HepG2 (cell line): Measurements from ENCODE around the gene TUBG2. TPM values are rescaled to one million over a fixed set of nuclear protein-coding genes. Genes with fewer than 3 reads are reported as not detected.
A peak's percentile ranks its signal among the peaks of the same experiment; 100 is the strongest.

Experiments used
- ARHGAP35 ChIP-seq: sonication (generic); formaldehyde crosslinking; IDR thresholded peaks from 2 replicates; pipeline ENCODE4 v1.9.0; 2022; ENCODE audit warnings: mild to moderate bottlenecking, inconsistent platforms, moderate library complexity, missing genetic modification reagents, borderline replicate concordance
- ETS1 ChIP-seq: sonication (generic); formaldehyde crosslinking; IDR thresholded peaks from 2 replicates; pipeline ENCODE4 v1.4.0; 2020; ENCODE audit warnings: missing genetic modification reagents
- FOSL2 ChIP-seq: sonication (generic); formaldehyde crosslinking; IDR thresholded peaks from 2 replicates; pipeline ENCODE4 v1.4.0; 2020; ENCODE audit warnings: missing genetic modification reagents
- FOXJ3 ChIP-seq: sonication (generic); formaldehyde crosslinking; IDR thresholded peaks from 2 replicates; pipeline ENCODE4 v1.4.0; 2020; ENCODE audit warnings: missing genetic modification reagents, mild to moderate bottlenecking, borderline replicate concordance
- GATA4 ChIP-seq: sonication (generic); IDR thresholded peaks from 2 replicates; pipeline ENCODE4 v1.6.1; 2016; ENCODE audit warnings: antibody characterized with exemption, low read depth, borderline replicate concordance
- GATAD1 ChIP-seq: IDR thresholded peaks from 2 replicates; pipeline ENCODE4 v1.6.1; 2016; ENCODE audit warnings: missing genetic modification reagents, missing compliant biosample characterization
- KDM5A ChIP-seq: fragments of 200-600 bp; sonication (generic); IDR thresholded peaks from 2 replicates; pipeline ENCODE4 v1.7.0; 2018; ENCODE audit warnings: antibody characterized with exemption, mild to moderate bottlenecking, low read length, borderline replicate concordance
- KLF12 ChIP-seq: sonication (generic); formaldehyde crosslinking; IDR thresholded peaks from 2 replicates; pipeline ENCODE4 v1.4.0; 2020; ENCODE audit warnings: missing genetic modification reagents, borderline replicate concordance
- KLF15 ChIP-seq: sonication (generic); formaldehyde crosslinking; IDR thresholded peaks from 2 replicates; pipeline ENCODE4 v1.8.1; 2023; ENCODE audit warnings: borderline replicate concordance, mild to moderate bottlenecking, inconsistent platforms, missing genetic modification reagents, mixed read lengths
- MZF1 ChIP-seq: sonication (generic); formaldehyde crosslinking; IDR thresholded peaks from 2 replicates; pipeline ENCODE4 v1.8.1; 2023; ENCODE audit warnings: mild to moderate bottlenecking, missing genetic modification reagents, borderline replicate concordance
- NR1H2 ChIP-seq: sonication (generic); formaldehyde crosslinking; IDR thresholded peaks from 2 replicates; pipeline ENCODE4 v1.8.1; 2022; ENCODE audit warnings: low read depth, missing genetic modification reagents, borderline replicate concordance
- NR2F1 ChIP-seq, 2 experiments: fragments of 450-650 bp in 1 of 2; formaldehyde crosslinking in 1 of 2; IDR thresholded peaks; 2 replicates each; pipeline versions ENCODE4 v1.5.0 to v1.6.1; 2016 to 2020; ENCODE audit warnings: mild to moderate bottlenecking in 1 of 2, missing compliant biosample characterization in 1 of 2, missing genetic modification reagents in 1 of 2, moderate library complexity in 1 of 2
- SIN3B ChIP-seq: fragments of 150-350 bp; IDR thresholded peaks from 2 replicates; pipeline ENCODE4 v1.6.1; 2014; ENCODE audit warnings: low read length
- STAG1 ChIP-seq: sonication (generic); formaldehyde crosslinking; IDR thresholded peaks from 2 replicates; pipeline ENCODE4 v1.4.0; 2020; ENCODE audit warnings: missing genetic modification reagents
- TEAD3 ChIP-seq: optimal IDR thresholded peaks from 2 replicates; pipeline ENCODE3; 2016; ENCODE audit warnings: borderline replicate concordance
- ZBTB43 ChIP-seq: sonication (generic); formaldehyde crosslinking; conservative IDR thresholded peaks from 2 replicates; pipeline ENCODE4 v1.4.0; 2020; ENCODE audit warnings: missing genetic modification reagents
- ZBTB7B ChIP-seq: sonication (generic); formaldehyde crosslinking; IDR thresholded peaks from 2 replicates; pipeline ENCODE4 v1.4.0; 2020; ENCODE audit warnings: missing genetic modification reagents
- ZFY ChIP-seq: sonication (generic); formaldehyde crosslinking; IDR thresholded peaks from 2 replicates; pipeline ENCODE4 v1.4.0; 2020; ENCODE audit warnings: missing genetic modification reagents
- ZNF724P ChIP-seq: sonication (generic); formaldehyde crosslinking; IDR thresholded peaks from 2 replicates; pipeline ENCODE4 v1.8.0; 2022; ENCODE audit warnings: missing genetic modification reagents, borderline replicate concordance
- polyA plus RNA-seq, 8 experiments: library from polyadenylated mRNA; depleted of rRNA in 3 of 8; stranded (reverse) in 7 of 8; unstranded in 1 of 8; fragments of >200 nt; fragmentation: Illumina TruSeq in 4 of 8; extraction: Trizol in 4 of 8; gene quantifications; 2 replicates each; pipeline versions ENCODE4 v1.2.1 to v1.2.3, GENCODE V29; 2011 to 2016; ENCODE audit warnings: low read depth in 4 of 8, missing spikeins in 1 of 8, mixed read lengths in 1 of 8; ENCODE audit not compliant: insufficient read depth in 1 of 8
- total RNA-seq, 5 experiments: library from RNA; depleted of rRNA; stranded (reverse); fragments of >200 nt; fragmentation: Illumina TruSeq; extraction: Trizol; gene quantifications; 2 replicates each; pipeline ENCODE4 v1.2.3, GENCODE V29; 2016; ENCODE audit warnings: low read depth in 1 of 5
- TF ChIP-seq, protein P1 (sequence below): sonication (generic); formaldehyde crosslinking; IDR thresholded peaks from 2 replicates; pipeline ENCODE4 v1.8.0; 2022; ENCODE audit warnings: missing genetic modification reagents, mild to moderate bottlenecking, inconsistent platforms, borderline replicate concordance
- TF ChIP-seq, protein P2 (sequence below): sonication (generic); formaldehyde crosslinking; conservative IDR thresholded peaks from 2 replicates; pipeline ENCODE4 v1.8.1; 2023; ENCODE audit warnings: missing genetic modification reagents
- TF ChIP-seq, protein P3 (sequence below): IDR thresholded peaks from 2 replicates; pipeline ENCODE4 v1.6.1; 2016; ENCODE audit warnings: missing genetic modification reagents, missing compliant biosample characterization
- TF ChIP-seq, protein P4 (sequence below): sonication (generic); formaldehyde crosslinking; IDR thresholded peaks from 2 replicates; pipeline ENCODE4 v1.4.0; 2020; ENCODE audit warnings: missing genetic modification reagents

The TUBG2 gene
- total and polyA plus RNA-seq, 2 of the 13 experiments (the other 11 are each of a cell fraction or from before 2014, with no cell fraction given): 16.0 to 42.3 TPM

- no peak for TF ChIP-seq KDM5A
- TF ChIP-seq ETS1: no peak
- TF ChIP-seq TEAD3: no peak
- TF ChIP-seq NR2F1 (CRISPR knock-in tag; IDR thresholded peaks at IDR 0.05): no peak
- no peak for TF ChIP-seq MZF1 (CRISPR knock-in tag)
- TF ChIP-seq ZFY (CRISPR knock-in tag): peak; percentile 30; the same call in 1 of the 2 replicates
- no peak; the same call in 1 of the 2 replicates for TF ChIP-seq FOSL2 (CRISPR knock-in tag)
- TF ChIP-seq, protein P1, sequence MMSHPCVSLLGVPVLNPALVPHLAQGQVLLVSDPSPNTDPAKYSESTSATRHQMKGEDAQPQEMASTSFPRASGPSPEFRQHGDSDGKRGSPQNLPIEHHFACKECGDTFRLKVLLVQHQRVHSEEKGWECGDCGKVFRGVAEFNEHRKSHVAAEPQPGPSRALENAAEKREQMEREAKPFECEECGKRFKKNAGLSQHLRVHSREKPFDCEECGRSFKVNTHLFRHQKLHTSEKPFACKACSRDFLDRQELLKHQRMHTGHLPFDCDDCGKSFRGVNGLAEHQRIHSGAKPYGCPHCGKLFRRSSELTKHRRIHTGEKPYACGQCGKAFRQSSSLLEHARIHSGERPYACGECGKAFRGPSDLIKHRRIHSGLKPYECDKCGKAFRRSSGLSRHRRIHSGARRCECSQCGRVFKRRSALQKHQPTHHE (CRISPR knock-in tag): no peak
- TF ChIP-seq, protein P2, sequence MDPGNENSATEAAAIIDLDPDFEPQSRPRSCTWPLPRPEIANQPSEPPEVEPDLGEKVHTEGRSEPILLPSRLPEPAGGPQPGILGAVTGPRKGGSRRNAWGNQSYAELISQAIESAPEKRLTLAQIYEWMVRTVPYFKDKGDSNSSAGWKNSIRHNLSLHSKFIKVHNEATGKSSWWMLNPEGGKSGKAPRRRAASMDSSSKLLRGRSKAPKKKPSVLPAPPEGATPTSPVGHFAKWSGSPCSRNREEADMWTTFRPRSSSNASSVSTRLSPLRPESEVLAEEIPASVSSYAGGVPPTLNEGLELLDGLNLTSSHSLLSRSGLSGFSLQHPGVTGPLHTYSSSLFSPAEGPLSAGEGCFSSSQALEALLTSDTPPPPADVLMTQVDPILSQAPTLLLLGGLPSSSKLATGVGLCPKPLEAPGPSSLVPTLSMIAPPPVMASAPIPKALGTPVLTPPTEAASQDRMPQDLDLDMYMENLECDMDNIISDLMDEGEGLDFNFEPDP (CRISPR knock-in tag): no peak
- TF ChIP-seq ZBTB43: no peak
- TF ChIP-seq NR1H2 (CRISPR knock-in tag): no peak
- TF ChIP-seq KLF12: no peak
- no peak for TF ChIP-seq STAG1 (CRISPR knock-in tag)
- TF ChIP-seq KLF15: no peak
- 0 out of 2 replicates have a peak, but pooled peaks have one; percentile 14 for TF ChIP-seq GATAD1 (CRISPR knock-in tag)
- TF ChIP-seq ZBTB7B (CRISPR knock-in tag): peak; percentile 81
- TF ChIP-seq, protein P3, sequence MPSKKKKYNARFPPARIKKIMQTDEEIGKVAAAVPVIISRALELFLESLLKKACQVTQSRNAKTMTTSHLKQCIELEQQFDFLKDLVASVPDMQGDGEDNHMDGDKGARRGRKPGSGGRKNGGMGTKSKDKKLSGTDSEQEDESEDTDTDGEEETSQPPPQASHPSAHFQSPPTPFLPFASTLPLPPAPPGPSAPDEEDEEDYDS (CRISPR knock-in tag): 0 out of 2 replicates have a peak, but pooled peaks have one; percentile 29
- no peak for TF ChIP-seq FOXJ3 (CRISPR knock-in tag)
- no peak for TF ChIP-seq ZNF724P (CRISPR knock-in tag)
- TF ChIP-seq GATA4: no peak
- peak; percentile 82; the same call in 1 of the 2 replicates for TF ChIP-seq ARHGAP35
- TF ChIP-seq, protein P4, sequence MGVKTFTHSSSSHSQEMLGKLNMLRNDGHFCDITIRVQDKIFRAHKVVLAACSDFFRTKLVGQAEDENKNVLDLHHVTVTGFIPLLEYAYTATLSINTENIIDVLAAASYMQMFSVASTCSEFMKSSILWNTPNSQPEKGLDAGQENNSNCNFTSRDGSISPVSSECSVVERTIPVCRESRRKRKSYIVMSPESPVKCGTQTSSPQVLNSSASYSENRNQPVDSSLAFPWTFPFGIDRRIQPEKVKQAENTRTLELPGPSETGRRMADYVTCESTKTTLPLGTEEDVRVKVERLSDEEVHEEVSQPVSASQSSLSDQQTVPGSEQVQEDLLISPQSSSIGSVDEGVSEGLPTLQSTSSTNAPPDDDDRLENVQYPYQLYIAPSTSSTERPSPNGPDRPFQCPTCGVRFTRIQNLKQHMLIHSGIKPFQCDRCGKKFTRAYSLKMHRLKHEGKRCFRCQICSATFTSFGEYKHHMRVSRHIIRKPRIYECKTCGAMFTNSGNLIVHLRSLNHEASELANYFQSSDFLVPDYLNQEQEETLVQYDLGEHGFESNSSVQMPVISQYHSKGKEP: no peak
- TF ChIP-seq SIN3B: no peak
Measured at GRCh38 chr17:42682722-42683403, 23.8 kb downstream of the TUBG2 start (continued).
